HEK293T (cell line): ENCODE data around the gene CYP17A1.
"Not testable (repeated sequence)": the region's sequence is repeated elsewhere in the genome, so short reads cannot be mapped to it uniquely, and the experiment has no call there.

Source experiments
- CTCF ChIA-PET: fragments of 350-600 bp; formaldehyde crosslinking; extraction: SDS; loops from one replicate; lab custom pipeline; 2021; ENCODE audit warnings: antibody characterized with exemption, inconsistent platforms; lab: Yijun Ruan, JAX
- POLR2A ChIA-PET: fragments of 350-600 bp; formaldehyde crosslinking; extraction: SDS; loops from one replicate; lab custom pipeline; 2020; ENCODE audit warnings: antibody characterized with exemption, inconsistent platforms; lab: Yijun Ruan, JAX
- DNase-seq: peaks from one replicate; pipeline ENCODE4 v3.0.0; 2012; ENCODE audit warnings: mixed read lengths; ENCODE audit errors: extremely low spot score
- ARNT ChIP-seq: fragments of 450-650 bp; IDR thresholded peaks from 2 replicates; pipeline ENCODE4 v1.6.1; 2017; ENCODE audit warnings: mild to moderate bottlenecking
- BHLHE40 ChIP-seq: fragments of 450-650 bp; IDR thresholded peaks from 2 replicates; pipeline ENCODE4 v1.6.1; 2016; ENCODE audit warnings: mild to moderate bottlenecking, moderate library complexity, borderline replicate concordance
- CTBP1 ChIP-seq: fragments of 450-650 bp; IDR thresholded peaks from 2 replicates; pipeline ENCODE4 v1.6.1; 2016; ENCODE audit warnings: borderline replicate concordance
- ELF4 ChIP-seq: fragments of 450-650 bp; IDR thresholded peaks from 2 replicates; pipeline ENCODE4 v1.6.1; 2017; ENCODE audit warnings: antibody characterized with exemption
- FOXA1 ChIP-seq: fragments of 450-650 bp; IDR thresholded peaks from 2 replicates; pipeline ENCODE4 v1.6.1; 2016; ENCODE audit warnings: mild to moderate bottlenecking
- FOXK2 ChIP-seq: fragments of 450-650 bp; IDR thresholded peaks from 2 replicates; pipeline ENCODE4 v1.6.1; 2016; ENCODE audit warnings: mild to moderate bottlenecking
- FOXM1 ChIP-seq: fragments of 450-650 bp; IDR thresholded peaks from 2 replicates; pipeline ENCODE4 v1.6.1; 2017; ENCODE audit warnings: mild to moderate bottlenecking, borderline replicate concordance
- HDGF ChIP-seq: fragments of 450-650 bp; IDR thresholded peaks from 2 replicates; pipeline ENCODE4 v1.6.1; 2017; ENCODE audit warnings: antibody characterized with exemption, borderline replicate concordance
- L3MBTL2 ChIP-seq: fragments of 450-650 bp; conservative IDR thresholded peaks from 2 replicates; pipeline ENCODE4 v1.6.1; 2016; ENCODE audit warnings: mild to moderate bottlenecking
- LEF1 ChIP-seq: fragments of 450-650 bp; IDR thresholded peaks from 2 replicates; pipeline ENCODE4 v1.6.1; 2017; ENCODE audit warnings: mild to moderate bottlenecking, borderline replicate concordance
- NFRKB ChIP-seq: fragments of 450-650 bp; IDR thresholded peaks from 2 replicates; pipeline ENCODE4 v1.6.1; 2016; ENCODE audit warnings: mild to moderate bottlenecking, moderate library complexity
- SP1 ChIP-seq: fragments of 450-650 bp; IDR thresholded peaks from 2 replicates; pipeline ENCODE4 v1.6.1; 2017
- SUZ12 ChIP-seq: fragments of 450-650 bp; IDR thresholded peaks from 2 replicates; pipeline ENCODE4 v1.6.1; 2016; ENCODE audit warnings: mild to moderate bottlenecking
- TARDBP ChIP-seq: fragments of 450-650 bp; IDR thresholded peaks from 2 replicates; pipeline ENCODE4 v1.6.1; 2016
- ZNF384 ChIP-seq: fragments of 450-650 bp; IDR thresholded peaks from 2 replicates; pipeline ENCODE4 v1.6.1; 2016
- TF ChIP-seq, protein P1 (sequence below): fragments of 450-650 bp; IDR thresholded peaks from 2 replicates; pipeline ENCODE4 v1.6.1; 2016

Gene CYP17A1

GRCh38 chr10:102827597-102827975, 9.6 kb downstream of the CYP17A1 start:
- ChIA-PET CTCF (no interaction called here), POLR2A (no interaction called here)
- TF ChIP-seq SP1 = no peak
- no peak for TF ChIP-seq L3MBTL2
- no peak for TF ChIP-seq ZNF384
- TF ChIP-seq TARDBP = no peak
- no peak for TF ChIP-seq ARNT
- TF ChIP-seq, protein P1, sequence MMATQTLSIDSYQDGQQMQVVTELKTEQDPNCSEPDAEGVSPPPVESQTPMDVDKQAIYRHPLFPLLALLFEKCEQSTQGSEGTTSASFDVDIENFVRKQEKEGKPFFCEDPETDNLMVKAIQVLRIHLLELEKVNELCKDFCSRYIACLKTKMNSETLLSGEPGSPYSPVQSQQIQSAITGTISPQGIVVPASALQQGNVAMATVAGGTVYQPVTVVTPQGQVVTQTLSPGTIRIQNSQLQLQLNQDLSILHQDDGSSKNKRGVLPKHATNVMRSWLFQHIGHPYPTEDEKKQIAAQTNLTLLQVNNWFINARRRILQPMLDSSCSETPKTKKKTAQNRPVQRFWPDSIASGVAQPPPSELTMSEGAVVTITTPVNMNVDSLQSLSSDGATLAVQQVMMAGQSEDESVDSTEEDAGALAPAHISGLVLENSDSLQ = no peak
- TF ChIP-seq FOXA1 = no peak
- no peak for TF ChIP-seq SUZ12
- TF ChIP-seq NFRKB = no peak
- no peak for TF ChIP-seq LEF1
- no peak for TF ChIP-seq FOXM1
- TF ChIP-seq CTBP1 = no peak
- no peak for TF ChIP-seq ELF4
- TF ChIP-seq HDGF = no peak
- TF ChIP-seq BHLHE40 = no peak
- TF ChIP-seq FOXK2 = no peak
- DNase-seq = no peak

DNA sequence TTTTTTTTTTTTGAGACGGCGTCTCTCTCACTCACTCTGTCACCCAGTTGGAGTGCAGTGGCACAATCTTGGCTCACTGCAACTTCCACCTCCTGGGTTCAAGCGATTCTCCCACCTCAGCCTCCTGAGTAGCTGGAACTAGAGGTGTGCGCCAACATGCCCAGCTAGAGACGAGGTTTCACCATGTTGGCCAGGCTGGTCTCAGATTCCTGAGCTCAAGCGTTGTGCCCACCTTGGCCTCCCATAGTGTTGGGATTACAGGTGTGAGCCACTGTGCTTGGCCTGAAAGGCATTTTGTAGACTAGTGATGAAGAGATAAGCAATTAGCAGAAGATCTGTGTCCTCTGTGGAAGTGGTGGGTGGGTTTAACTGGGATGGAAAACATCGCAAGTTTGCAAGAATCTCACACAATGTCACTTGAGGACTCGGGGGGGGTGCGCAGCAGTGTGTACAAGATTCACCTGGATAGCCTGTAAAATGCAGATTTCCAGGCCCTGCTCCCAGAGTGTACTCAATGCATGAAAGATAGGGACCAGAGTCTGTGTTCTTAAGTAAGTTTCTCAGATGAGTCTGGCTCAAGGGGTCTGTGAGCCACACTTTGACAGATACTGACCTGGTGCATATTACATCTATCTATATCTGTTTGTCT, 10.9 kb downstream of the CYP17A1 start:
- no peak for DNase-seq
- TF ChIP-seq TARDBP (no peak), ELF4 (no peak), ARNT (no peak), BHLHE40 (no peak)
- CTCF ChIA-PET = interaction anchor here (0.6 to 1.2 kb wide), 3 partner anchors 58 to 243 kb away, joined by 4 to 6 read pairs (median 4); no protein-coding TSS in a partner anchor
- POLR2A ChIA-PET = no interaction called here

- TF ChIP-seq LEF1 (no peak), ZNF384 (no peak), HDGF (no peak), ARNT (no peak), SP1 (no peak), CTBP1 (no peak), ELF4 (no peak), L3MBTL2 (no peak)
- ChIA-PET POLR2A (no interaction called here), CTCF (no interaction called here)
- DNase-seq = no peak
These were observed 12.5 kb downstream of the CYP17A1 start for GRCh38 chr10:102824664-102825063.

DNA sequence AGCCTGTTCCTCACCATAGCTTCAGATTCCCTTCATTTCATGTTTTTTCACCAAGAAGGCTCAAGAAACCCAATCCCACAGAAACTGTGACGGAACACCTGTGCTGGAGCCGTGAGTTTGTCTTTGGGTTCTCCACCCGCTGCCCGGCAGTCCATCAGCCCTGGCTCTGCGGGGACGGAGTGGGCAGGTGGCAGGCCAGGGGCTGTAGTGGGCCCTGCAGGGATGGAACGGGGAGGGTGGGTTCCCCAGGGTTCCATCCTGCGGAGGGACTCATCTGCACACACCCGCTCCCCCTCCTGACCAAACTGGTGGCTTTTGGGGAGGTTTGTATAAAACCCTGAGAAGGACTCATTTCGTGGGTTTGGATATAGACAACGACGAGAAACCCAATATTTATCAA, 15.0 kb downstream of the CYP17A1 start:
- ChIA-PET POLR2A (no interaction called here), CTCF (no interaction called here)
- TF ChIP-seq FOXA1 (no peak), ELF4 (no peak), TARDBP (no peak), CTBP1 (no peak)
- DNase-seq = no peak

- POLR2A ChIA-PET, DNase-seq: not testable (repeated sequence)
- CTCF ChIA-PET = interaction anchor here (1.2 kb wide), 1 partner anchor 150 kb away, joined by 3 read pairs; no protein-coding TSS in a partner anchor
These were observed 17.2 kb downstream of the CYP17A1 start for GRCh38 chr10:102820008-102820407.

DNA sequence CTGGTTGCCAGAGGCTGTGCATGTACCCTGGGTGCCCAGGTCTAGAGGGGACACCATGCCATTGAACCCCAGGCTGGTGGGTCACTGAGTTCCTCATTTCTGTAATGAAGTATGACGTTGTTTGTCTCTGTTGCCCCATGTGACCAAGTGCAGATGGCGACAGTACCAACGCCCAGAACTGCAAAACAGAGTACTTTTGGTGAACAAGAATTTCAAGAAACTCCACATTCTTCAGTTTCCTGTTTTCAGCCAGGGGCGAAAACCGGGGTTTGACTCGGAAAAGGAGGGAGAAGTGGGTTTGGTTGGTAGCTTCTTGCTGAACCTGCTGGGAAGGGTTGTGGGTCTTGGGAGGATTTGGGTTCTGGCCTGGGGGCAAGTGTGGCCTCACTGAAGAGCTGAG, 18.2 kb downstream of the CYP17A1 start:
- DNase-seq = no peak

DNA sequence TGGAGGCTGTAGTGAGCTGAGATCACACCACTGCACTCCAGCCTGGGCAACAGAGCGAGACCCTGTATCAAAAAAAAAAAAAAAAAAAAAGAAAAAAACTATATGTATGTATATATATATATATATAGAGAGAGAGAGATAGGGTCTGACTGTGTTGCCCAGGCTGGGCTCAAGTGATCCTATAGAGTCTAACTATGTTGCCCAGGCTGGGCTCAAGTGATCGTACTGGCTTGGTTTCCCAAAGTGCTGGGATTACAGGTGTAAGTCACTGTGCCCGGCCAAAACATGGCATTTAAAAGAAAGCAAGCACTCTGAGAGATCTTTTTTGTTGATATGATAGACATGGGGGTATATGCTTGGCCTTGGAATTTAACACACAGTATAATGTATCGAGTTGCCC, 20.0 kb downstream of the CYP17A1 start:
- DNase-seq = no peak
- POLR2A ChIA-PET = no interaction called here
- TF ChIP-seq L3MBTL2 (no peak), HDGF (no peak)
- CTCF ChIA-PET = no interaction called here

More for the DNA sequence above, 18.2 kb downstream of the CYP17A1 start:
- POLR2A ChIA-PET = no interaction called here
- CTCF ChIA-PET = no interaction called here
- TF ChIP-seq FOXA1 (no peak), HDGF (no peak), FOXK2 (no peak), L3MBTL2 (no peak), CTBP1 (no peak), BHLHE40 (no peak), ZNF384 (no peak), ARNT (no peak)

DNA sequence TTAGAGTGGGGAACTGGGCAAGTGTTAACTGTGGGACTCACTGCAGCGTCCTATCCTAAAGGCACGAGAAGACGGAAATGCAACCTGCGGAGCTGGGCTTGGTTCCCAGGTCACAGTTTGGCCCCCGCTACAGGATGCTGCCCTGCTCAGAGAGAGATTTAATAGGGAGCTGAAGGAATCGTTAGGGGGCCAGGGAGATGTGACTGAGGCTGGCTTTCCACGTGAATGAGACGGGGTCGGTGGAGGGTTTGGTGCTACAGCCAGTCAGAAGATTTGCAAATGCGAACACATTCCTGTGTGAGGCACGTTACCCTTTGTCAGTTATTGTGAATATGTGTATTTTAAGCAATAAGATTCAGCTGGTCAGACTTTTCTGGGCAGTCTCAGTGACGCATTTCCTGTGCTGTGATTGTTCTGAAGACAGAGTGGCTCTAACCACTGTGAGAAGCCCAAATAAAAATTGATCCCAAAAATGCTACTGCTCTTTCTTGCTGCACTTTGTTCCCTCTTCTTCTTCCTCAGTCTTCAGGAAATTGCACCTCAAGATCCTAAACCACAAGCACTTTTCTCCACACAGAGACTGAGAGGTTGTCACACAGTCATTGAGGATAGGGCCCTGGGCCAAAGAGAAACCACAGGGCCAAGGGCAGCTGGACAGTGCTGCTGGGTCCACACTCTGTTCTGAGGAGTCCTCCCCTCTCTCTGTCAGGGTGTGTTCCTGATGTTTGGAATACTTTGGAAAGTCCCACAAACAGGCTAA, 21.2 kb downstream of the CYP17A1 start:
- ChIA-PET CTCF (no interaction called here), POLR2A (no interaction called here)
- no peak for DNase-seq
- TF ChIP-seq, protein P1 = no peak
- TF ChIP-seq HDGF (no peak), LEF1 (no peak), TARDBP (no peak), ZNF384 (no peak), SP1 (no peak), FOXM1 (no peak), ELF4 (no peak), CTBP1 (no peak), L3MBTL2 (no peak)
